Neutrophil (primary cell): ENCODE data around the gene CNPY1.

Source experiments
- H3K27ac ChIP-seq: fragments of 200-600 bp; sonication (generic); 2 replicates; pipeline ENCODE4 v1.5.1; 2016; ENCODE audit warnings: mild to moderate bottlenecking, moderate library complexity
- H3K27me3 ChIP-seq: fragments of 200-600 bp; sonication (generic); 2 replicates; pipeline ENCODE4 v1.6.0; 2016; ENCODE audit warnings: mild to moderate bottlenecking
- H3K36me3 ChIP-seq: fragments of 200-600 bp; sonication (generic); 2 replicates; pipeline ENCODE4 v1.5.1; 2017
- H3K4me1 ChIP-seq, 2 experiments: fragments of 200-600 bp in 1 of 2; sonication (generic) in 1 of 2; 1 replicate in 1 of 2; 2 replicates in 1 of 2; pipeline versions ENCODE4 v1.5.1 to v1.6.1; 2013 to 2016; ENCODE audit warnings: low read depth in 1 of 2, low read length in 1 of 2, mild to moderate bottlenecking in 1 of 2, moderate library complexity in 1 of 2; ENCODE audit not compliant: control insufficient read depth in 1 of 2, insufficient read depth in 1 of 2
- H3K4me3 ChIP-seq, 2 experiments: fragments of 200-600 bp in 1 of 2; sonication (generic) in 1 of 2; 1 replicate in 1 of 2; 2 replicates in 1 of 2; pipeline ENCODE4 v1.5.1; 2013 to 2016; ENCODE audit warnings: low read depth in 1 of 2, low read length in 1 of 2, mild to moderate bottlenecking in 1 of 2, moderate library complexity in 1 of 2
- H3K9me3 ChIP-seq: fragments of 200-600 bp; sonication (generic); 2 replicates; pipeline ENCODE4 v1.5.1; 2016
- TF ChIP-seq, protein P1 (sequence below): fragments of 200-600 bp; sonication (generic); IDR thresholded peaks from 2 replicates; pipeline ENCODE4 v1.5.1; 2016; ENCODE audit warnings: antibody characterized with exemption

Gene CNPY1

GRCh38 chr7:155534691-155535090, 11.7 kb downstream of the CNPY1 start:
- Histone ChIP-seq H3K27me3 (peaks cover 75% of the 10 kb centered on the region), H3K36me3 (no peaks in the 10 kb centered on the region), H3K27ac (no peak overlapping the region), H3K4me3 (no peak overlapping the region), H3K9me3 (no peaks in the 10 kb centered on the region), H3K4me1 (peaks cover 27 to 34% of the 10 kb centered on the region in 2 experiments)
- TF ChIP-seq, protein P1, sequence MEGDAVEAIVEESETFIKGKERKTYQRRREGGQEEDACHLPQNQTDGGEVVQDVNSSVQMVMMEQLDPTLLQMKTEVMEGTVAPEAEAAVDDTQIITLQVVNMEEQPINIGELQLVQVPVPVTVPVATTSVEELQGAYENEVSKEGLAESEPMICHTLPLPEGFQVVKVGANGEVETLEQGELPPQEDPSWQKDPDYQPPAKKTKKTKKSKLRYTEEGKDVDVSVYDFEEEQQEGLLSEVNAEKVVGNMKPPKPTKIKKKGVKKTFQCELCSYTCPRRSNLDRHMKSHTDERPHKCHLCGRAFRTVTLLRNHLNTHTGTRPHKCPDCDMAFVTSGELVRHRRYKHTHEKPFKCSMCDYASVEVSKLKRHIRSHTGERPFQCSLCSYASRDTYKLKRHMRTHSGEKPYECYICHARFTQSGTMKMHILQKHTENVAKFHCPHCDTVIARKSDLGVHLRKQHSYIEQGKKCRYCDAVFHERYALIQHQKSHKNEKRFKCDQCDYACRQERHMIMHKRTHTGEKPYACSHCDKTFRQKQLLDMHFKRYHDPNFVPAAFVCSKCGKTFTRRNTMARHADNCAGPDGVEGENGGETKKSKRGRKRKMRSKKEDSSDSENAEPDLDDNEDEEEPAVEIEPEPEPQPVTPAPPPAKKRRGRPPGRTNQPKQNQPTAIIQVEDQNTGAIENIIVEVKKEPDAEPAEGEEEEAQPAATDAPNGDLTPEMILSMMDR = no peak

DNA sequence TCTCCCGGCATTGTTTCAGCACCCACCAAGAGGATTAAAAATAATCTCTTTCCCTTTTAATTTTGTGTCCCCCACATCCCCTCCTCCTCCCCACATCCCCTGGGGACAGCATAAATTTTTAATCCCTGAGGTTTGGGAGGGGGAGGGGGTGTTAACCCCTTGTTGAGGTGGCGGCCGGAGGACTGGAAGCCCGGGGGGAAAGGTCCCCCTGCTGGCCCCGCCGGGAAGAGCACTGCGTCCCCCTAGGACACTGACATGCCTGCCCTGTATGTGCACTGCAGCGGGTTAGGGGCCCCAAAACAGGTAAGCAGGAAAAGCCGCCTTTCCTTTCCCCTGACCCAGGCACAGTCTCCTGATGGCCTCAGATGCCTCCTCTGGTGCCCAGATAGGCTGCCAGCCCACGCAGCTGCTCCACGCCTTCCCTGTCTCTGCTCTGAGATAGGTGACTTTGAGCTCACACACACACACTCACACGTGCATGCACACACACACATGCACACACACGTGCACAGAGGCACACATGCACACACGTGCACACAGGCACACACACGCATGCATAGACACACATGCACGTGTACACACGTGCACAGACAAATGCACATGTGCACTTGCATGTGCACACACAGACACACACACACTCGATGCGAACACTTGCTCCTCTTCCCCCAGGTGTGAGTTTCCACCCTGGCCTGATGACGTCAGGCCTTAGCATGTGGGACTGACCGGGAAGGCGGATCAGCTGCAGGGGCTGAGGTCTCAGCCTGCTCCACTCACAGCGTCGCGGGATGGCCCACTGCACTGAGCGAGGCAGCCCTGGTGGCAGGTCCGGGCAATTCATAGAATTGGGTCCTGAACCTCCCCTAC, 12.3 kb downstream of the CNPY1 start:
- H3K36me3 ChIP-seq = no peaks in the 10 kb centered on the region
- no peak overlapping the region for H3K27ac ChIP-seq
- H3K4me1 ChIP-seq = peaks cover 27 to 34% of the 10 kb centered on the region in 2 experiments
- H3K27me3 ChIP-seq = peaks cover 76% of the 10 kb centered on the region
- TF ChIP-seq, protein P1 = peak; percentile 36
- no peaks in the 10 kb centered on the region for H3K9me3 ChIP-seq
- H3K4me3 ChIP-seq = peak overlapping the region; percentile 65 to 67

- H3K27ac ChIP-seq = no peak overlapping the region
- peak overlapping the region; percentile 65 to 67 for H3K4me3 ChIP-seq
- H3K9me3 ChIP-seq = no peaks in the 10 kb centered on the region
- H3K27me3 ChIP-seq = peaks cover 83% of the 10 kb centered on the region
- TF ChIP-seq, protein P1 = no peak
- no peaks in the 10 kb centered on the region for H3K36me3 ChIP-seq
- peaks cover 25 to 30% of the 10 kb centered on the region in 2 experiments for H3K4me1 ChIP-seq
These were observed 13.1 kb downstream of the CNPY1 start for GRCh38 chr7:155533120-155533826.

DNA sequence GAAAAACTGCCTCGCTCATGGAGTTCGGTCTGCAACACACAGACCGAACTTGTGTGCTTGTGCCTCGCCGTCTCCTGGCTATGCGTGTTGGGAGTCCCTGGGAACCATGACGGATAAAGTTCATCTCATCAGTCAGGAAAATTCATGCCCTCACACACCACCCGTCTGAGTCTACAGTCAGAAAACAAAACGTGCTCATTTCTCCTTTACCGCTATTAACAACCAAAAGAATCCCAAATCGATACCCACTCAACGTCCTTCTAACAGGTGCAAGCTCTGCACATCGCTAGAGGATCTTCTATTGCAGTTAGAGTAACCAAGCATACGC, 13.6 kb downstream of the CNPY1 start:
- Histone ChIP-seq H3K27me3 (peaks cover 88% of the 10 kb centered on the region), H3K36me3 (no peaks in the 10 kb centered on the region), H3K4me1 (peaks cover 20 to 25% of the 10 kb centered on the region in 2 experiments), H3K9me3 (no peaks in the 10 kb centered on the region), H3K27ac (no peak overlapping the region), H3K4me3 (peak overlapping the region; percentile 65 to 67)
- TF ChIP-seq, protein P1 = no peak

- Histone ChIP-seq H3K9me3 (no peaks in the 10 kb centered on the region), H3K4me1 (peaks cover 16 to 21% of the 10 kb centered on the region in 2 experiments), H3K36me3 (no peaks in the 10 kb centered on the region), H3K27me3 (peaks cover 99% of the 10 kb centered on the region), H3K4me3 (no peak overlapping the region), H3K27ac (no peak overlapping the region)
- TF ChIP-seq, protein P1 = no peak
These were observed 14.7 kb downstream of the CNPY1 start for GRCh38 chr7:155531681-155532080.
